AG08396 (cell line): ENCODE results near the gene EIF4EBP3.
A peak's percentile ranks its signal among the peaks of the same experiment; 100 is the strongest.
"Not testable (repeated sequence)": the region's sequence is repeated elsewhere in the genome, so short reads cannot be mapped to it uniquely, and the experiment has no call there.

Experiments used
- DNase-seq: peaks from one replicate; pipeline ENCODE4 v3.0.0; 2012; ENCODE audit warnings: low spot score, mixed read lengths

EIF4EBP3 gene

DNA sequence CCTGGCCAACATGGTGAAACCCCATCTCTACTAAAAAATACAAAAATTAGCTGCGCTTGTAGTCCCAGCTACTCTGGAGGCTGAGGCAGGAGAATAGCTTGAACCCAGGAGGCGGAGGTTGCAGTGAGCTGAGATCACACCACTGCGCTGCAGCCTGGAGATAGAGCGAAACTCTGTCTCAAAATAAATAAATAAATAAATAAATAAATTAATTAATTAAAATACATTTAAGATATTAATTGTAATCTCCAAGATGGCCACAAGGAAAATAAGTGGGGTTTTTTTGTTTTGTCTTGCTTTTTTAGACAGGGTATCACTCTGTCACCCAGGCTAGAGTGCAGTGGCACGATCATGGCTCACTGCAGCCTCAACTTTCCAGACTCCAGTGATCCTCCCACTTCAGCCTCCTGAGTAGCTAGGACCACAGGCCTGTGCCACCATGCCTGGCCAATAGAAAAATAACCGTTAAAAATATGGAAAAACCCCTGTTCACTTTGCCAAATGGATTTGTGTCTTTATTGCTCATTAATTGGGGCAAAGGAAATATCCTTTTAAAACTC is 31.8 kb downstream of the EIF4EBP3 start:
- not testable (repeated sequence) for DNase-seq

DNA sequence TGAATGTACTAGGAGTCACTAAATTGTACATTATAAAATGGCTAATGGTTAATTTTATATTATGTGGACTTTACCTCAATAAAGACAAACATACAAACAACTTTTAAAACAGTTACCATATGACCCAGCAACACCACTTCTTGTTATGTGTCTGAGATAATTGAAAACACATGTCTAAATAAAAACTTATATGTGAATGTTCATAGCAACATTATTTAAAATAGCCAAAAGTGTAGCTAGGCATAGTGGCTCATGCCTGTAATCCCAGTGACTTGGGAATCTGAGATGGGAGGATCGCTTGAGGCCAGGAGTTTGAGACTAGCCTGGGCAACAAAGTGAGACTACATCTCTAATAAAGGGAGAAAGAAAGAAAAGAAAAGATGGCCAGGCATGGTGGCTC is 40.0 kb downstream of the EIF4EBP3 start:
- no peak for DNase-seq

DNA sequence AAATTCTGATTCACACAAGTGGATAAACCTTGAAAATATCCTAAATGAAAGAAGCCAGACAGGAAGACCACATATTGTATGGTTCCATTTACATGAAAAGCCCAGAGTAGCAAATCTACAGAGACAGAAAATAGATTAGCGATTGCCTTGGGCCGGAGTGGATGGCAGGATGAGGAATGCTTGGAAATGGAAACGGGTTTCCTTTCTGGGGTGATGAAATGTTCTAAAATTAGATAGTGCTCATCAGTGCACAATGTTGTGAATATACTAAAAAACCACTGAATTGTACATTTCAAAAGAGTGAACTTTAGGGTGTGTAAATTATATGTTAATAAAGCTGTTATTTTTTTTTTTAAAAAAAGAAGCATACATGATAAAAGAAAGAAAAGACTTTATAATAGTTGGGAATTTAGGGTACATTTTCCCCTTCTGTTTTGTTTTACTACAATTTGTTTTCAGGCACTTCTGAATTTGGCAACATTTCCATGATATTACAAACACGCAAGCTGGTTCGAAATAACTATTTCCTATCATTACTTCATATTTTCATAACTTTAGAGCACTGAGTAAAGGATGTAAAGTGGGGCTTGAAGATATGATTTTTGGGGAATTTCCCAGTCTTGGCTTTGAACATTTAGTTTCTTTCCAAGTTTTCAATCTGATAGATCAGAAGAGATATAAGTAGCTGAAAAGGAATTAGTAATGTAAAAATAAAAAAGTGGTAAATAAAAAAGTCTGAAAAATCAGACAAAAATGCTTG is 41.0 kb downstream of the EIF4EBP3 start:
- peak; percentile 47 for DNase-seq

DNA sequence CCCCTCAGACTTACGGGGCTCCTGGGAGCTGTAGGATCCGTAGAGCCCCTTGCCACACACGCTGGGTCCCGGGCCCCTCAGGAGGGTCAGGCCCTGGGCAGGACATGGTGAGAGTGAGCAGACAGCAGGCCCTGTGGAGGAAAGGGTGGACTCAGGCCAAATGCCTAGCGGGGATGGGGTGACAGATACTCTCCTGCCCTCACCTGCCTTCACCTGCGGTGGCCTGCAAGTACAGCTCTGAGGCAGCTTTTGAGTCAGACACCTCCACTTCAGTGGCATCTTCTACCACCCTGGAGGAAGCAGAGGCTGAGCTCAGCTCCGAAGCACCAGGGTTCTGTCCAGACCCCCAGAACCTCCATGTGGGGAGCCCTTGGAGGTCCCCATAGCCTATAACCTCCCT is 43.4 kb downstream of the EIF4EBP3 start:
- no peak for DNase-seq

DNA sequence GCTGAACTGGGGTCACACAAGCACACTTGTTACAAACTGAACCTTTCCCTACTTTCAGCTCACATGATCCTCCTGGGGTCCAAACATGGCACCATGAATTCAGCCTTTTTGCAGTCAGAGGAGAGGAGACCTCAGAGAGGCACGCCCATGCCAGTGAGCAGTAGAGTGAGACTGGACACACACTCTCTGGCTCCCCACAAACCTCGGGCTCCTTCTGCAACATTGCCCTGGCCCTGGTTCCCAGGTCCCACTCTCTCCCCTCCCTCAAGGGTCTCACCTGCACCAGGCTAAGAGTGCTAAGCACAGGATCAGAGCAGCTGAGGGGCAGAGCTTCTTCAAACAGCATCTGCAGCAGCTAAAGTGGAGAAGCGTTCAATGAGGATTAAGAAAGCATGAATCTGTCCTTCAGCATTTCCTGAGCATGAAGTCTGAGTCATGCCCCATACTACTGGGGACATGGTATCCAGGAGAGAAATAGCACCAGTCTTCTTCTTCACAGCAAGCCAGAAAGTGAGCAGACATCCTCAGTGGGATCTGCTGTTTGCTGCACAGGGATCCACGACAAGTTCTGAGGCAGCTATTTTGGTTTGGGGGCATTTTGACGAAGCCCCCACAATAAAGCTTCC is 44.4 kb downstream of the EIF4EBP3 start:
- DNase-seq: peak; percentile 32

DNA sequence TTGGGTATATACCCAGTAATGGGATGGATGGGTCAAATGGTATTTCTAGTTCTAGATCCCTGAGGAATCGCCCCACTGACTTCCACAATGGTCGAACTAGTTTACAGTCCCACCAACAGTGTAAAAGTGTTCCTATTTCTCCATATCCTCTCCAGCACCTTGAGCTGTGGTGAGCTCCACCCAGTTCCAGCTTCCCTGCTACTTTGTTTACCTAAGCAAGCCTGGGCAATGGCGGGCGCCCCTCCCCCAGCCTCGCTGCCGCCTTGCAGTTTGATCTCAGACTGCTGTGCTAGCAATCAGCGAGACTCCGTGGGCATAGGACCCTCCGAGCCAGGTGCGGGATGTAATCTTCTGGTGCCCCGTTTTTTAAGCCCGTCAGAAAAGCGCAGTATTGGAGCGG is 45.6 kb downstream of the EIF4EBP3 start:
- not testable (repeated sequence) for DNase-seq

DNA sequence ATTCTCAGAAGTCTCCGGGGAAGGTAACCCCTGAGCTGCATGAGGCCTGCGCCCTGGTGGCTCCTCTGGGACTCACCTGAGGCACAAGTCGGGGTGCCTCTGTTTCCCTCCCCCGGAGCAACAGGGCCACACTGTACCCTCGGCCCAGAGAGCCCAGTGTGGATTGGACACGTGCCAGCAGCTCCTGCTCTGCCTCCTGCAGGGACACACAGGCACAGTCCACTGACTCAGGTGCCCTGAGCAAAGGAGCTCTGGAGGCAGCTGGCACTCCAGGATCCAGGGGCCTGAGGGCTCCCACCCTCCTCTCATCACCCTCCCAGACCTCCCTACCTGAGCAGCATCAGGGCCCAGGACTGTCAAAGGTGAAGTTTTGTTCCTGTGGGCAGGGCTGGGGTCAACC is 46.7 kb downstream of the EIF4EBP3 start:
- no peak for DNase-seq

DNA sequence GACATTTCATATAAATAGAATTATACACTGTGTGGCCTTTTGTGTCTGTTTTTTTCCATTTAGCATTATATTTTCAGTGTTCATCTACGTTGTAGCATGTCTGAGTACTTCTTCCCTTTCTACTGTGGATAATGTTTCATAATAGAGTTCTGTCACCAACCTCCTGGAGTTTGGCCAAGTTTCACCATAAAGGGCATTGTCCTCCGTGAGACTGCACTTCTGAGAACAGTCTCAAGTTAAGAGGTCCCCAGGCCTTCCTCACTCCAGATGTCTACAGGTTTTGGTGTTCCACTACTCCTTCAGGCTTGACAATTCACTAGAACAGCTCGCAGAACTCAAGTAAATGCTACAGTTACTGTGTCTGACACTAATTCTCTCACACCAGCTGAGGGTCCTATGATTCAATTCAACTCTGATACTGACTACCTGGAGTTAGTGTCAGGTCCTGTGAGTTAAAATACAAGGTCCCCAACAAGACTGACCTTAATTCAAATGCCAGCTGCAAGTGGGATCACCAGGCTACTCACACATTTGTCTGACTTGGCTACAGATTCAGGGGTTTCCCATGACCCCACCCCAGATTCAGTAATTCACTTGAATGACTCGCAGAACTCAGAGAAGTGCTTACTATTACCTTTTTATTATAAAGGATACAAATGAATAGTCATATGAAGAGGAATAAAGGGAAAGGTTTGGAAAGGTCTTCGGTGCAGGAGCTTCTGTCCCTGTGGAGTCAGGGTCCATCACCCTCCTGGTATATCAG is 48.3 kb downstream of the EIF4EBP3 start:
- no peak for DNase-seq

DNA sequence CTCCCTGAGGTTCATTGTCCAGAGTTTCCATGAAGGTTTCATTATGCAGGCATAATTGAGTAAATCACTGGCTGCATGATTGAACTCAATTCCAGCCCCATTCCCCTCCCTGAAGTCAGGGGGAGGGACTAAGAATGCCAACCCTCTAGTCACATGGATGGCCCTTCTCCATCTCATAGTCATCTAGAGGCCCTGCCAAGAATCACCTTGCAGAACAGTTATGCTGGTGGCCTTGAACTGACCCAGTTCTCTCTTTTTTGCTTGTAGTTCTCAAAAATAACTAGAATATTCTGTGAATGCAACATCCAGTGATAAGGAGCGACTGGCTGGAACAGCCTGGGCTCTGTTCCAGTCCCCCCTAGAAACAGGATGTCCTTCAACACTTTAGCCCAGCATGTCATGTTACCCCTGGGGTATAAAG is 48.9 kb downstream of the EIF4EBP3 start:
- no peak for DNase-seq

DNA sequence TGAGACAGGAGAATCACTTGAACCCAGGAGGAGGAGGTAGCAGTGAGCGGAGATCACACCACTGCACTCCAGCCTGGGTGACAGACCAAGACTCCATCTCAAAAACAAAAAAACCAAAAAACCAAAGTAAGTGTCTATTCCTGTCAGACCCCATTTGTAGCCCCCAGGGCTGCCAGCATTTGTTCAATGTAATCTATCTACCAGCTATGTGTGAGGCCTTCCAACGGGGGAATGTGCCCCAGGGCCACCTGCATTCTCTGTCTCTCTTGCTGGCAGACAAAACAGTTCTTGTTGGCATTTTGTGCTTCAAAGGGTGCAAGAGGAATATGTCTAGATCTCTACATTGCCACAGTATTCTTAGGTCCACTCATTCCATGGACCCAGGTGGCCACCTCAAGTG is 51.4 kb downstream of the EIF4EBP3 start:
- no peak for DNase-seq
